Esophagus squamous epithelium (tissue), 5 donors: Measurements from ENCODE around the gene PRR33. TPM values are rescaled to one million over a fixed set of nuclear protein-coding genes. Genes with fewer than 3 reads are reported as not detected.
A peak's percentile ranks its signal among the peaks of the same experiment; 100 is the strongest.

Source experiments
- DNase-seq: peaks from one replicate; lab custom pipeline; 2025; lab: John Stamatoyannopoulos, UW
- H3K27ac ChIP-seq, 4 donors: fragments of 200-600 bp; sonication (generic); one replicate each; pipeline ENCODE4 v1.5.1; 2016 to 2019; ENCODE audit warnings: mild to moderate bottlenecking in 1 of 4
- H3K27me3 ChIP-seq, 4 donors: fragments of 200-600 bp; sonication (generic); 1 replicate in 3 of 4; 2 replicates in 1 of 4; pipeline versions ENCODE4 v1.5.1 to v1.6.0; 2017 to 2021; ENCODE audit warnings: antibody characterized with exemption in 1 of 4
- H3K36me3 ChIP-seq, 3 donors: fragments of 200-600 bp; sonication (generic); one replicate each; pipeline ENCODE4 v1.5.1; 2016 to 2019
- H3K4me1 ChIP-seq, 3 donors: fragments of 200-600 bp; sonication (generic); one replicate each; pipeline ENCODE4 v1.5.1; 2017 to 2019
- H3K4me3 ChIP-seq, 4 donors: fragments of 200-600 bp; sonication (generic); 1 replicate in 3 of 4; 2 replicates in 1 of 4; pipeline ENCODE4 v1.5.1; 2016 to 2019; ENCODE audit warnings: mild to moderate bottlenecking in 2 of 4, moderate library complexity in 1 of 4
- H3K9me3 ChIP-seq, 3 donors: fragments of 200-600 bp; sonication (generic); one replicate each; pipeline ENCODE4 v1.5.1; 2016 to 2019
- POLR2A ChIP-seq, 4 donors: fragments of 450-650 bp; IDR thresholded peaks; one replicate each; pipeline ENCODE4 v1.6.1; 2017; ENCODE audit warnings: antibody characterized with exemption in 4 of 4, mild to moderate bottlenecking in 4 of 4, moderate library complexity in 3 of 4
- WGBS, 2 donors: methylation state at CpG; one replicate each; pipeline ENCODE4 v1.1.5; 2018; 5-methylcytosine and 5-hydroxymethylcytosine counted together
- intact Hi-C: fragments of 100-400 bp; cut with DNase I; formaldehyde crosslinking; loops from one replicate; pipeline ENCODE4 v1.15.0; 2022
- total RNA-seq, 4 donors: library from RNA; depleted of rRNA; stranded (reverse); fragments of >200 nt; gene quantifications; one replicate each; pipeline ENCODE4 v1.1.0, GENCODE V29; 2016
- TF ChIP-seq, protein P1 (sequence below), 6 experiments: fragments of 450-650 bp in 4 of 6; fragments of 200-600 bp in 2 of 6; sonication (generic) in 2 of 6; IDR thresholded peaks; one replicate each; pipeline ENCODE4 v1.5.1; 2016 to 2019; ENCODE audit warnings: antibody characterized with exemption in 6 of 6, mild to moderate bottlenecking in 4 of 6, moderate library complexity in 4 of 6
- donor health status: DM: yes; HTN: yes; CAD: no.

PRR33 gene
- total RNA-seq, 4 donors from 2014 or later: not detected

DNA sequence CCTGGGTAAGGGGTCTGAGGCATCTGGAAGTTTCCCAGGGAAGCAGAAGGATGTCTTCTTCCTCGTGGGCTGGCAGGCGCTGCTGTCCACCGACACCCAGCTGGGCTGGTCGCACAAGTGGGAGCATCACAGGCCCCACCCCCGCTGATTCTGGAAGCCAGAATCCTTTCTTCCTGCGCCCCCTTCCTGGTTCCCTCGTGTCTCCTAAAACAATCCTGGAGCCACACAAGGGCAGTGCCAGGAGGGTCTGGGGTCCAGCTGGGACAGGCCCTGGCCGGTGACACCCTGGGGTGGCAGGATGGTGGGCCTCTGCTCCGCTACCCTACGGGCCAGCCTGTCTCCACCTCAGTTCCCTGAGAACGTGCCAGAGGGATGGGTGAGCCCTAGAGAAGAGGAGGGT is 34.6 kb downstream of the PRR33 start:
- no peaks in the 10 kb centered on the region for H3K27me3 ChIP-seq
- H3K4me3 ChIP-seq: no peak overlapping the region
- 84% methylated on average over 7 of the region's 11 CpGs; no CpG with 5 or more reads in 1 of the 2 donors for WGBS, 2 donors
- H3K4me1 ChIP-seq: peaks cover 0 to 24% (median 7%) of the 10 kb centered on the region in 3 donors
- H3K9me3 ChIP-seq: no peaks in the 10 kb centered on the region
- no peaks in the 10 kb centered on the region for H3K36me3 ChIP-seq
- TF ChIP-seq POLR2A (IDR thresholded peaks at IDR 0.05): no peak
- TF ChIP-seq, protein P1, sequence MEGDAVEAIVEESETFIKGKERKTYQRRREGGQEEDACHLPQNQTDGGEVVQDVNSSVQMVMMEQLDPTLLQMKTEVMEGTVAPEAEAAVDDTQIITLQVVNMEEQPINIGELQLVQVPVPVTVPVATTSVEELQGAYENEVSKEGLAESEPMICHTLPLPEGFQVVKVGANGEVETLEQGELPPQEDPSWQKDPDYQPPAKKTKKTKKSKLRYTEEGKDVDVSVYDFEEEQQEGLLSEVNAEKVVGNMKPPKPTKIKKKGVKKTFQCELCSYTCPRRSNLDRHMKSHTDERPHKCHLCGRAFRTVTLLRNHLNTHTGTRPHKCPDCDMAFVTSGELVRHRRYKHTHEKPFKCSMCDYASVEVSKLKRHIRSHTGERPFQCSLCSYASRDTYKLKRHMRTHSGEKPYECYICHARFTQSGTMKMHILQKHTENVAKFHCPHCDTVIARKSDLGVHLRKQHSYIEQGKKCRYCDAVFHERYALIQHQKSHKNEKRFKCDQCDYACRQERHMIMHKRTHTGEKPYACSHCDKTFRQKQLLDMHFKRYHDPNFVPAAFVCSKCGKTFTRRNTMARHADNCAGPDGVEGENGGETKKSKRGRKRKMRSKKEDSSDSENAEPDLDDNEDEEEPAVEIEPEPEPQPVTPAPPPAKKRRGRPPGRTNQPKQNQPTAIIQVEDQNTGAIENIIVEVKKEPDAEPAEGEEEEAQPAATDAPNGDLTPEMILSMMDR (IDR thresholded peaks at IDR 0.05): no peak
- intact Hi-C loops: no loop called here
- H3K27ac ChIP-seq: no peak overlapping the region
- DNase-seq: no peak

DNA sequence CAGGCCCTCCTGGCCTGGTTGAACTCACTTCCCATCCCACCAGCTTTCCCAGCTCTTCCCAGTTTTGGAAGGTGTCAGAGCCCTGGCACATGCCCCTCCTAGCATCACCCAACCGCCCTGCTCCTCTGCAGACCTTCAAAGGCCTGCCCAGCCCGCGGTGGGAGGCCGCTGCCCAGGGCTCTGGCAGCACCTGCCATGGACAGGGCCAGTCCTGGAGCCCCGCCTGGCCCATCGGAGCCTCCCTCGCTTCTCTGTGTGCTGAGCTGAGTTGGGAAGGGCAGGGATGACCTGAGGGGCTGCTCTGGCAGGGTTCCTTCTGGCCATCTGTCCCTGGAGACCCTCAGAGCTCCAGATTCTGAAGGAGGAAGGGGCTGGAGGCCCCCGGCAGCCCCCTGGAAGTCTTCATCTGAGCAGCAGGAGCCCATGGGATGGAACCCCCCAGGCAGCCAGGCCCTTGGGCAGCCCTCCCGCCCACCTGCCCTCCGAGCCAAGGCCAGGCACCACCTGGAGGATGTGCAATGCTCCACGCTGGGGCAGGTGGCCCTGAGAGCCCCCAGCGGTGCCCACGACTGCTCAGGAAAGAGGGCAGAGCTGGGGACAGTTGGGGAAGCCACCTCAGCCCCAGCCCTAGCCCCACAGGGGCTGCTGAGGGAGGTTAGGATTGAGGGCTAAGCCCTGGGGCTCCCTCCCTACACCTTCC is 35.2 kb downstream of the PRR33 start:
- no peaks in the 10 kb centered on the region for H3K36me3 ChIP-seq
- H3K27me3 ChIP-seq: no peaks in the 10 kb centered on the region
- no peak overlapping the region for H3K4me3 ChIP-seq
- TF ChIP-seq, protein P1 (IDR thresholded peaks at IDR 0.05): no peak
- no peak for TF ChIP-seq POLR2A (IDR thresholded peaks at IDR 0.05)
- intact Hi-C loops: no loop called here
- H3K4me1 ChIP-seq: peaks cover 0 to 30% (median 7%) of the 10 kb centered on the region in 3 donors
- 80% methylated on average over 2 of the region's 13 CpGs; no CpG with 5 or more reads in 1 of the 2 donors for WGBS, 2 donors
- DNase-seq: no peak
- H3K27ac ChIP-seq: no peak overlapping the region
- no peaks in the 10 kb centered on the region for H3K9me3 ChIP-seq

DNA sequence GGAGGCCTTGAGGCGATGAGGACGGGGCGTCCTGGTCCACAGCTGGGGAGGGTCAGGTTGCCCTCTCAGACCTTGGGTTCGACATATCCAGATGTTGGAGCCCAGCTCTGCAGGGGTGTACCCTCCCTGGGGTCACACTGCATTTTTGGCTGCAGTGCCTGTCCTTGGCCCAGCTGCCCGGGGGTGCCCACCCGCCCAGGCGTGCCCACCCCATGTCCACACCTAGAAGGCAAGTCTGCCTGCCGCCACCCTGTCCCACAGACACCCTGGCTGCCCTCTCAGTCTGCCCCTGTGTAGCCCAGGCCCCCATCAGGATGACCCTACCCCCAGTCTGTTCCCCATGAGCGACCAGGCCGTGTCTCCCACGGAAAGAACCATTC is 35.8 kb downstream of the PRR33 start:
- intact Hi-C loops: no loop called here
- H3K27me3 ChIP-seq: no peaks in the 10 kb centered on the region
- WGBS, 2 donors: 83 to 92% methylated on average over 3 to 10 of the region's 11 CpGs
- H3K4me3 ChIP-seq: no peak overlapping the region
- peaks cover 0 to 33% (median 7%) of the 10 kb centered on the region in 3 donors for H3K4me1 ChIP-seq
- TF ChIP-seq POLR2A (IDR thresholded peaks at IDR 0.05): no peak
- TF ChIP-seq, protein P1 (IDR thresholded peaks at IDR 0.05): no peak
- no peak for DNase-seq
- H3K36me3 ChIP-seq: no peaks in the 10 kb centered on the region
- H3K27ac ChIP-seq: no peak overlapping the region
- no peaks in the 10 kb centered on the region for H3K9me3 ChIP-seq

DNA sequence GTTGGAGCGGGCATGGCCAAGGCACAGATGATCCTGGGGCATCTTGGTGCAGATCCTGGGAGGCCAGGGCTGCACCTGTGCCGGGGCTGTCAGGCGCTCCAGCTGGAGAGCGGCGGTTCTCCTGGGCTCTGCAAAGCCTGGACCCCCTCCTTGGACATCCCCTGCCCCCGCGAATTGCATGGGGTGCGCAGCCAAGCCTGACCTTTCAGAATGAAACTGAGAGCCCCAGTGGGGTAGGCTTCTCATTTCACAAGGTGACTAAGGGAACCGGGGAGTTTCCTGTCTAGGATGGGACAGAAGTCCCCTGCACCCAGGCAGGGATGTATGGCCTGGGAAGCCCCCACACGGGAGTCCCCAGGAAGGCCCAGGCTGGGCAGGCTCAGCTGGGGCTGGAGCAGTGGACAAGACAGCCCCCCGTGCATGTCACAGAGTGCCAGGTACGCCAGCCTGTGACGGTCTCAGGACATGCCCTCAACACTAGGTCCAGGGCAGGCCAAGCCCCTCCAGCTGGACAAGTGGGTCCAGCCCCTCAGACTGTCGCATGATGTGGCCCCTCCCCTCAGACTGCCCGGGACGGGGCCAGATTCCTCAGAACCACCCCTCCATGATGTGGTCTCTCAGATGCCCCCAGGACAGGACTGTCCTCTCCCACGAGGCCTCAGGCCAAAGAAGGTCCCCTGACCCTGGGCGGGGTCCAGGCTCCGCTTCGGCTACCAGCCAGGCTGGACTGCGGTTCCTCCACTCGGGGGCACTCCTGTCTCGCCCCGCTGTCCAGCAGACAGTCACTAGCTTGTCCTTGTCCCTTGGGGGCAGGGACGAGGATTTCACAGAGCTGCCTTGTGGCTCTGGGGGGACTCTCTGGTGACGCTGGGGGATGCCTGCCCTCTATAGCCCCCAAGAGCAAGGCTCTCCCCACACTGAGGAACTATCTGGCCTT is 36.5 kb downstream of the PRR33 start:
- Histone ChIP-seq H3K27ac (peak overlapping the region in 1 of 4 donors; percentile 9), H3K4me1 (peaks cover 0 to 33% (median 7%) of the 10 kb centered on the region in 3 donors), H3K36me3 (no peaks in the 10 kb centered on the region), H3K27me3 (no peaks in the 10 kb centered on the region), H3K4me3 (peak overlapping the region in 2 of 4 donors; percentile 41 to 58), H3K9me3 (no peaks in the 10 kb centered on the region)
- no peak for DNase-seq
- TF ChIP-seq POLR2A (IDR thresholded peaks at IDR 0.05): no peak
- TF ChIP-seq, protein P1 (IDR thresholded peaks at IDR 0.05): no peak
- 100% methylated on average over 2 of the region's 26 CpGs; no CpG with 5 or more reads in 1 of the 2 donors for WGBS, 2 donors
- intact Hi-C loops: no loop called here
